ENCODE data around the gene BLOC1S4.
A peak's percentile ranks its signal among the peaks of the same experiment; 100 is the strongest.

BLOC1S4 gene

GRCh38 chr4:6674500-6675149 lies 41.3 kb upstream of the BLOC1S4 start:
- H3K4me3 ChIP-seq (ENCODE audit: low read depth, low read length, poor library complexity, severe bottlenecking) = peak overlapping the region; percentile 65
- peaks cover 17% of the 10 kb centered on the region for H3K36me3 ChIP-seq (ENCODE audit: insufficient read depth, low read length)
- no peaks in the 10 kb centered on the region for H3F3A ChIP-seq (ENCODE audit: insufficient read depth, low read length)
- peaks cover 31% of the 10 kb centered on the region for H3K4me1 ChIP-seq (ENCODE audit: insufficient read depth, low read length, severe bottlenecking)
- no peak overlapping the region for H2AFZ ChIP-seq (ENCODE audit: low read length)
- H3K9ac ChIP-seq (ENCODE audit: low read length) = peak overlapping the region; percentile 60
- no peaks in the 10 kb centered on the region for H3K9me3 ChIP-seq (ENCODE audit: low read length)
- TF ChIP-seq CTCF (IDR thresholded peaks at IDR 0.05; ENCODE audit: low read length) = peak; percentile 35; the same call in 1 of the 2 replicates
- TF ChIP-seq EZH2 (IDR thresholded peaks at IDR 0.05; ENCODE audit: borderline replicate concordance, low read length) = no peak
- H3K9me2 ChIP-seq (ENCODE audit: low read depth, low read length) = no peaks in the 10 kb centered on the region
- no peaks in the 10 kb centered on the region for H4K20me1 ChIP-seq (ENCODE audit: insufficient read depth, low read length)
- H3K27me3 ChIP-seq (ENCODE audit: insufficient read depth, low read length) = no peaks in the 10 kb centered on the region
- H3K4me2 ChIP-seq (ENCODE audit: low read length) = peak overlapping the region; percentile 83
- H3K79me2 ChIP-seq (ENCODE audit: insufficient read depth, low read length) = peaks cover 11% of the 10 kb centered on the region
- H3K27ac ChIP-seq (ENCODE audit: low read depth, low read length, poor library complexity, severe bottlenecking) = no peak overlapping the region

- no peaks in the 10 kb centered on the region for H3K9me3 ChIP-seq (ENCODE audit: low read length)
- no peaks in the 10 kb centered on the region for H4K20me1 ChIP-seq (ENCODE audit: insufficient read depth, low read length)
- H3K9ac ChIP-seq (ENCODE audit: low read length) = no peak overlapping the region
- TF ChIP-seq EZH2 (IDR thresholded peaks at IDR 0.05; ENCODE audit: borderline replicate concordance, low read length) (no peak), CTCF (IDR thresholded peaks at IDR 0.05; ENCODE audit: low read length) (no peak)
- no peaks in the 10 kb centered on the region for H3K9me2 ChIP-seq (ENCODE audit: low read depth, low read length)
- H3K36me3 ChIP-seq (ENCODE audit: insufficient read depth, low read length) = peaks cover 17% of the 10 kb centered on the region
- H3F3A ChIP-seq (ENCODE audit: insufficient read depth, low read length) = no peaks in the 10 kb centered on the region
- peaks cover 31% of the 10 kb centered on the region for H3K4me1 ChIP-seq (ENCODE audit: insufficient read depth, low read length, severe bottlenecking)
- no peak overlapping the region for H2AFZ ChIP-seq (ENCODE audit: low read length)
- H3K4me3 ChIP-seq (ENCODE audit: low read depth, low read length, poor library complexity, severe bottlenecking) = peak overlapping the region; percentile 25
- no peak overlapping the region for H3K27ac ChIP-seq (ENCODE audit: low read depth, low read length, poor library complexity, severe bottlenecking)
- H3K4me2 ChIP-seq (ENCODE audit: low read length) = peak overlapping the region; percentile 83
- H3K79me2 ChIP-seq (ENCODE audit: insufficient read depth, low read length) = peaks cover 11% of the 10 kb centered on the region
- H3K27me3 ChIP-seq (ENCODE audit: insufficient read depth, low read length) = no peaks in the 10 kb centered on the region
Observed at GRCh38 chr4:6676722-6677558, 39.0 kb upstream of the BLOC1S4 start.

- Histone ChIP-seq H3K27me3 (ENCODE audit: insufficient read depth, low read length) (no peaks in the 10 kb centered on the region), H3K79me2 (ENCODE audit: insufficient read depth, low read length) (peaks cover under 1% of the 10 kb centered on the region; the same call in 1 of the 2 replicates), H3K36me3 (ENCODE audit: insufficient read depth, low read length) (peaks cover 10% of the 10 kb centered on the region), H3K27ac (ENCODE audit: low read depth, low read length, poor library complexity, severe bottlenecking) (no peak overlapping the region), H3K4me1 (ENCODE audit: insufficient read depth, low read length, severe bottlenecking) (peaks cover 16% of the 10 kb centered on the region), H3K4me3 (ENCODE audit: low read depth, low read length, poor library complexity, severe bottlenecking) (no peak overlapping the region), H3K4me2 (ENCODE audit: low read length) (no peak overlapping the region), H4K20me1 (ENCODE audit: insufficient read depth, low read length) (no peaks in the 10 kb centered on the region), H3K9me2 (ENCODE audit: low read depth, low read length) (no peaks in the 10 kb centered on the region), H3K9me3 (ENCODE audit: low read length) (no peaks in the 10 kb centered on the region), H3F3A (ENCODE audit: insufficient read depth, low read length) (no peaks in the 10 kb centered on the region), H2AFZ (ENCODE audit: low read length) (no peak overlapping the region), H3K9ac (ENCODE audit: low read length) (no peak overlapping the region)
- TF ChIP-seq EZH2 (IDR thresholded peaks at IDR 0.05; ENCODE audit: borderline replicate concordance, low read length) (no peak), CTCF (IDR thresholded peaks at IDR 0.05; ENCODE audit: low read length) (no peak)
Observed at GRCh38 chr4:6680372-6681034, 35.5 kb upstream of the BLOC1S4 start.

All from OCI-LY1 (cell line).